Measurements from ENCODE around the gene NR2F1-AS1. TPM values are rescaled to one million over a fixed set of nuclear protein-coding genes. Genes with fewer than 3 reads are reported as not detected.
"Not testable (repeated sequence)": the region's sequence is repeated elsewhere in the genome, so short reads cannot be mapped to it uniquely, and the experiment has no call there.

NR2F1-AS1 gene
- total and polyA plus RNA-seq, 5 donors: 7.8 to 13.2 (median 10.9) TPM

DNA sequence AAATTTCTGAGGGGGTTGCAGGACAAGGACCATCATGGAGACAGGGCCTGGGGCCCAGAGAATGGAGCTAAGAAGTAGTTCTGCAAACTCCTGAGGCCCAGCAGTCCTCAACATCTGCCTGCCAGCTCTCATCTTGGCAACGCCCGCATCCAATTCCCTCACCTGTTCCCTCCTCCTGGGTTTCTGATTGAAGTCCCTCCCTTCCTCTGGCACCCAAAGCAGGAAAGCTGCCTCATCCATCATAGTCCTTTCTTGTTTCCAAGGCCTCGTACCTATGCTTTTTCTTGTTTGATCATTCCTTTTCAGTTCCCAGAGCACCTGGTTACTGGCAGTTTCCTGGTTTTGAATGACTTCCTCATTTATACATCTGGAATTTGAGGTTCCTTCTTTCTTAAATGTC, 181.3 kb downstream of the NR2F1-AS1 start:
- no peak for DNase-seq
- H3K9me3 ChIP-seq (ENCODE audit: control insufficient read depth, low read length): no peaks in the 10 kb centered on the region
- no peak overlapping the region for H3K27ac ChIP-seq (ENCODE audit: low read length)
- no peak for ATAC-seq
- no peak overlapping the region for H3K4me3 ChIP-seq (ENCODE audit: low read length)
- no peaks in the 10 kb centered on the region for H3K4me1 ChIP-seq (ENCODE audit: control insufficient read depth, insufficient read depth, low read length)
- WGBS: 78% methylated on average over 3 of the region's 3 CpGs
- intact Hi-C loops (cut with DNase I): no loop called here
- no peaks in the 10 kb centered on the region for H3K27me3 ChIP-seq (ENCODE audit: control insufficient read depth, insufficient read depth)

DNA sequence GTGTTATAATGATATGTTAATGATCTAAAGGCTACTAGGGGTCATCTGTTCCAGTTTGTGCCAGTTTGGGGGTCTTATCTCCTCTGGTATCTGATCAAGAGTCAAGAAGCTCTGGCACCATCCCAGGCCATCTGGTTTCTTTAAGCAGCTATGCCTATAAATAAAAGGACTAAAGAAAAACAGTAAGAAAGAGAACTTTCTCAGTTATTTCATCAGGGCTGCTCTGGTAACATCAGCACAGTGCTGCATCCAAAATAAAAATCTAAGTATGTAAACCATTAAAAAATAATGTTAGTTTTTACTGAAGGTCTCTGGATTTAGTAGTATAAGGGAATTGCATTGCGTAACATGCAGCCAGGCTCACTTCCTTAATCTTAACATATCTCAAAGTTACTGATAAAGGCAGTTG, 185.0 kb downstream of the NR2F1-AS1 start:
- DNase-seq (no peak), ATAC-seq (no peak)
- Histone ChIP-seq H3K9me3 (ENCODE audit: control insufficient read depth, low read length) (no peaks in the 10 kb centered on the region), H3K27me3 (ENCODE audit: control insufficient read depth, insufficient read depth) (no peaks in the 10 kb centered on the region), H3K4me3 (ENCODE audit: low read length) (no peak overlapping the region), H3K27ac (ENCODE audit: low read length) (no peak overlapping the region), H3K4me1 (ENCODE audit: control insufficient read depth, insufficient read depth, low read length) (no peaks in the 10 kb centered on the region)
- 83% methylated on average over 1 of the region's 1 CpG for WGBS
- intact Hi-C loops (cut with DNase I): no loop called here

DNA sequence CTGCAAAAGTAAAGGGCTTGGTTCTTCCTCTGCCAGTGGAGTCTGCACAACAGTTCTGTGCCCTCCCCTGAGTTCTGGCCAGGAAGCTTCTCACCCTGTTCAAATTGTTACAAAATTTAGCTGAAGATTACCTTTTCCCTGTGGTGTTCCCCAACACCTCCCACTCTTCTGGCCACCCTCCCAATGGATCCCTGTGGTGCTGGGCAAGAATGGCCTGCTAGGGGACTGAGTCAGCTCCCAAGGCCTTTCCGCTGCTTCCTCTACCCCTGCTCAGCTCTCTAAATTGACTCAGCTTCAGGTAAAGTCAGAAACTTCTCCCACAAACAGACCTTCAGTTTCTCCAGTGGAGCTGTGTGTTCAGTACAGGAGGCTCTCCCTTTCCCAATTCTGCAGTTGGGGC, 186.0 kb downstream of the NR2F1-AS1 start:
- ATAC-seq (no peak), DNase-seq (no peak)
- intact Hi-C loops (cut with DNase I): no loop called here
- Histone ChIP-seq H3K27me3 (ENCODE audit: control insufficient read depth, insufficient read depth) (no peaks in the 10 kb centered on the region), H3K4me1 (ENCODE audit: control insufficient read depth, insufficient read depth, low read length) (no peaks in the 10 kb centered on the region), H3K4me3 (ENCODE audit: low read length) (no peak overlapping the region), H3K27ac (ENCODE audit: low read length) (no peak overlapping the region), H3K9me3 (ENCODE audit: control insufficient read depth, low read length) (no peaks in the 10 kb centered on the region)
- 93% methylated on average over 1 of the region's 1 CpG for WGBS

DNA sequence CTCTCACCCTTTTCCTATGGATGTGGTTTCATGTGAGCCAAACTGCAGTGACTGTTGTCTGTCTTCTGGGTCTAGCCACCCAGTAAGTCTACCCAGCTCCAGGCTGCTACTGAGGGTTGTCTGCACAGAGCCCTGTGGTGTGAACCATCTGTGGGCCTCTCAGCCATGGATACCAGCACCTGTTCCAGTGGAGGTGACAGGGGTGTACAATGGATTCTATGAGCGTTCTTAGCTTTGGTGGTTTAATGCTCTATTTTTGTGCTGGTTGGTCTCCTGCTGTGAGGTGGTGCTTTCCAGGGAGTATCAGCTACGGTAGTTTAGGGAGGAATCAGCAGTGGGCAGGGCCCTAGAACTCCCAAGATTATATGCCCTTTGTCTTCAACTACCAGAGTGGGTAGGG, 186.7 kb downstream of the NR2F1-AS1 start:
- Histone ChIP-seq H3K9me3 (ENCODE audit: control insufficient read depth, low read length) (no peaks in the 10 kb centered on the region), H3K27ac (ENCODE audit: low read length) (no peak overlapping the region), H3K4me3 (ENCODE audit: low read length) (no peak overlapping the region), H3K27me3 (ENCODE audit: control insufficient read depth, insufficient read depth) (no peaks in the 10 kb centered on the region), H3K4me1 (ENCODE audit: control insufficient read depth, insufficient read depth, low read length) (no peaks in the 10 kb centered on the region)
- intact Hi-C loops (cut with DNase I): no loop called here
- DNase-seq (no peak), ATAC-seq (no peak)
- WGBS: 89% methylated on average over 2 of the region's 2 CpGs

DNA sequence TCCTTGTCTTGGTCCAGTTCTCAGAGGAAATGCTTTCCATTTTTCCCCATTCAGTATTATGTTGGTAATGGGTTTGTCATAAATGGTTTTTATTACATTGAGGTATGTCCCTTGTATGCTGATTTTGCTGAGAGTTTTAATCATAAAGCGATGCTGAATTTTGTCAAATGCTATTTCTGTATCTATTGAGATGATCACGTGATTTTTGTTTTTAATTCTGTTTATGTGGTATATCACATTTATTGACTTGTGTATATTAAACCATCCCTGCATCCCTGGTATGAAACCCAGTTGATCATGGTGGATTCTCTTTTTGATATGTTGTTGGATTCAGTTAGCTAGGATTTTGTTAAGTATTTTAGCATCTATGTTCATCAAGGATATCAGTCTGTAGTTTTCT, 189.8 kb downstream of the NR2F1-AS1 start:
- H3K27ac ChIP-seq (ENCODE audit: low read length); H3K4me3 ChIP-seq (ENCODE audit: low read length); H3K9me3 ChIP-seq (ENCODE audit: control insufficient read depth, low read length); ATAC-seq; H3K27me3 ChIP-seq (ENCODE audit: control insufficient read depth, insufficient read depth); DNase-seq; H3K4me1 ChIP-seq (ENCODE audit: control insufficient read depth, insufficient read depth, low read length); intact Hi-C loops (cut with DNase I): not testable (repeated sequence)
- WGBS: 97% methylated on average over 2 of the region's 2 CpGs

DNA sequence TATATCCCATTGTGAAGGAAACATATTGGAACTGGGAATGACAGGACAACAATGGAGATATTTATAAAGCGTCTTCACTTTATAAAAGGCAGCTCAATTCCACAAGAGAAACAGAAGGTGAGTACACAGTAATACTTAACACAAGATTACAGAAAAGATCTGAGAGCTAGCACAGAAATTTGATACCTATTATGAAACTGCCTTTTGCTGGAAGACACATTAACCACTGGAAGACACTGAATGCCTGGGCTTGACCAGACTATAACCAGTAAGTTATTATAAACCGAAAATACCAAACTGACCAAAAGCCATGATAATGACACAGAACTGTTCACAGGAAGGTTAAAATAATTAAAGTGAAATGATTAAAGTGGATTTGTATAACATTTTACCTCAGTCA, 195.4 kb downstream of the NR2F1-AS1 start:
- WGBS: 93% methylated on average over 2 of the region's 2 CpGs
- intact Hi-C loops (cut with DNase I): no loop called here
- DNase-seq: no peak
- H3K27me3 ChIP-seq (ENCODE audit: control insufficient read depth, insufficient read depth): no peaks in the 10 kb centered on the region
- H3K9me3 ChIP-seq (ENCODE audit: control insufficient read depth, low read length): no peaks in the 10 kb centered on the region
- ATAC-seq: no peak
- H3K27ac ChIP-seq (ENCODE audit: low read length): no peak overlapping the region
- H3K4me3 ChIP-seq (ENCODE audit: low read length): no peak overlapping the region
- H3K4me1 ChIP-seq (ENCODE audit: control insufficient read depth, insufficient read depth, low read length): no peaks in the 10 kb centered on the region

DNA sequence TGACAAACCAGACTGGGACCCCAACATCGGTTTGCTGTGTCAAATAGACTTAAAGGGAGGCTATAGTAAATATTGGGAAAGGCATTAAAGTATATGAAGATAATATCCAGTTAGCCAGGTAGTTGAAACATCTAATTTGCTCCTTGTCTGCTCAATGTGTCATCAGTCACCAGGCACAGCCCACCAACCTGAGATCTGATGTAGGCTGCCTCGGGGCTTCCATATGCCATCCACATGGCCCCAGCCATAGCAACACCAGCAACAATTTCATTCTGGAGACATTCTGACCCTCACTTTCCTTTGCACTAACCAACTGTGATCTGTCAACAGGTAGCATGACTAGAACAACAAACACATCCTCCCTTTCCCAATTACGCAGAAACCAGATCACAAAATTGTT, 196.0 kb downstream of the NR2F1-AS1 start:
- 86% methylated on average over 3 of the region's 3 CpGs for WGBS
- no peak for DNase-seq
- intact Hi-C loops (cut with DNase I): no loop called here

DNA sequence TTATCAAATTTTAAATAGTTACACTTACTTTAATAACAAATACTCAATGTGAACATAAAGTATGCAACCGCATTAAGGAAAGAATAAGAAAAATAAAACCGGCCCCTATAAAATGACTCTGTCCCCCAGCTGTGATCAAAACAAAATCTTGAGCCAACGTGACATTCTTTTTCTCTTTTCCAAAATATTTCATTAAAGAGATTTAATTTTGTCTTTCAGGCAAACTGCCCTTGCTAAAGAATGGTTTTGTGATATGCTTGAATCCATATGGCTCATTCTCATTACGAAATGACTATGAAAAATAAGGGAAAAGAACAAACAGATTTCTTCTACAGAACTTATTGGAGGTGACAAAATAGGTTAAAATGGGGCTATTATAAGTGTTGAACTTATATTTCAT, 197.0 kb downstream of the NR2F1-AS1 start:
- WGBS: 84% methylated on average over 4 of the region's 4 CpGs
- no peak for DNase-seq
- Histone ChIP-seq H3K27ac (ENCODE audit: low read length) (no peak overlapping the region), H3K4me1 (ENCODE audit: control insufficient read depth, insufficient read depth, low read length) (no peaks in the 10 kb centered on the region), H3K4me3 (ENCODE audit: low read length) (no peak overlapping the region), H3K9me3 (ENCODE audit: control insufficient read depth, low read length) (no peaks in the 10 kb centered on the region), H3K27me3 (ENCODE audit: control insufficient read depth, insufficient read depth) (no peaks in the 10 kb centered on the region)
- no peak for ATAC-seq
- intact Hi-C loops (cut with DNase I): no loop called here

More for the DNA sequence above, 196.0 kb downstream of the NR2F1-AS1 start:
- Histone ChIP-seq H3K4me1 (ENCODE audit: control insufficient read depth, insufficient read depth, low read length) (no peaks in the 10 kb centered on the region), H3K27me3 (ENCODE audit: control insufficient read depth, insufficient read depth) (no peaks in the 10 kb centered on the region), H3K9me3 (ENCODE audit: control insufficient read depth, low read length) (no peaks in the 10 kb centered on the region), H3K27ac (ENCODE audit: low read length) (no peak overlapping the region), H3K4me3 (ENCODE audit: low read length) (no peak overlapping the region)
- ATAC-seq: no peak

DNA sequence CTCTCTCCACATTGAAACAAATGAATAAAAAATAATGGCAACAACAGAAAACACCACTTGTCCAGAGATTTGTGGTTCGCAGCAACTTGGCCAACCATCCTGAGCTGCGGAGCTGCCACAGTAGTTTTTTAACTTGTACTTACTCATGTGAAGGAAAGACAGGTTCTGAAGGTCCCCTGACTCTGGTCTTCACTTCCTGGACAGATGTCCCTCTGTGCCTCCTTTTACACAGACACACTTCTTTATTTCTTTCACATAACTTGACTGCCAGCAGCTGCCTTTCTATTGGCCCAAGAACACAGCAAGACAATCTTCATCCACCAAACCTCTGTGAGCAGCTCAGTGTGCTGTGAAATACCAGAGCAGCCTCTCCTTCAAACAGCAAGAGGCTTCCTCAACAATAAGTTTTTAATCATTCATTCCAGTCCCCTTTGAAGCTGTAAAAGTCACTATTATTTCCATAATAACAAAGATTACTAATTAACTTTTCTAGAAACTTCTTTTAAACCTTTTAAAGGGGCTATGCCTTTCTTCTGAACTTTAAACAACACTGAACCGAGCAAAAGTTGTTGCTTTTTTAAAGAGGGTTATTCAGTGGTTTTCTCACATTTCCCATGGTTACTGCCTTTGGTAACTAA, 198.7 kb downstream of the NR2F1-AS1 start:
- Histone ChIP-seq H3K4me3 (ENCODE audit: low read length) (no peak overlapping the region), H3K27me3 (ENCODE audit: control insufficient read depth, insufficient read depth) (no peaks in the 10 kb centered on the region), H3K4me1 (ENCODE audit: control insufficient read depth, insufficient read depth, low read length) (no peaks in the 10 kb centered on the region), H3K27ac (ENCODE audit: low read length) (no peak overlapping the region), H3K9me3 (ENCODE audit: control insufficient read depth, low read length) (no peaks in the 10 kb centered on the region)
- DNase-seq (no peak), ATAC-seq (no peak)
- intact Hi-C loops (cut with DNase I): no loop called here
- 77% methylated on average over 3 of the region's 3 CpGs for WGBS

DNA sequence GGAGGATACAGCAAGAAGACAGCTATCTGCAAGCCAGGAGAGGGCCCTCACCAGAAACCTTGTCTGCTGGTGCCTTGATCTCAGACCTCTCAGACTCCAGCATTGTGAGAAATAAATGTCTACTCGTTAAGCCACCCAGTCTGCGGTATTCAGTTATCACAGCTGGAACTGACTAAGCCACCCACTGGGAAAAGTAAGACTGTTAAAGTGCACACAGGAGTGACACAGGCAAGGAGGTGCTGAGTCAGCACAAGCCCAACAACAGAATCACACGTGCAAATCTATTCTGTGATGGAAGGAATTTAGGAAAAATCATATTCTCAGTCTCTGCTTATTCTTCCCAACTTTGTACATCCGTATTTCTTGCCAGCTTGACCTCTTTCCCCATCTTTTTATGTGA, 200.0 kb downstream of the NR2F1-AS1 start:
- ATAC-seq (no peak), DNase-seq (no peak)
- no peaks in the 10 kb centered on the region for H3K4me1 ChIP-seq (ENCODE audit: control insufficient read depth, insufficient read depth, low read length)
- intact Hi-C loops (cut with DNase I): no loop called here
- no peak overlapping the region for H3K27ac ChIP-seq (ENCODE audit: low read length)
- WGBS: 79% methylated on average over 4 of the region's 4 CpGs
- H3K4me3 ChIP-seq (ENCODE audit: low read length): no peak overlapping the region
- H3K9me3 ChIP-seq (ENCODE audit: control insufficient read depth, low read length): no peaks in the 10 kb centered on the region
- H3K27me3 ChIP-seq (ENCODE audit: control insufficient read depth, insufficient read depth): no peaks in the 10 kb centered on the region

DNA sequence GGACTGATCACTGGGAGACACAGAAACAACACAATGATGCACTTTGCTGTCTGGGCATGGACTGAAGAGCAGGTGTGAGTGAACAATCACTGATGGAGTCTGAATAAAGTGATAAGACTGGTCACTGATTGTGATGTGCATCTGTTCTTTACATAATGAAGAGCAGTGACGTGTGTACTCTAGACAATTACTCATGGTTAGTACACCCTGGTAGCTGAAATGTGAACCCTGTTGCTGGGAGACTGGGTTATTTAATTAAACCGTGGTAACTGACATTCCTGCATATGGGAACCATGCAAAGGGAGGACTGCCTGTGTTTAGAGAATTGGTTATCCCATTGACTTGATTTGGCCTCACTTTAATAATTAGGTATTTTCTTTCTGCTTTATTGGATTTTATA, 202.9 kb downstream of the NR2F1-AS1 start:
- ATAC-seq: no peak
- WGBS: 67% methylated on average over 2 of the region's 2 CpGs
- no peak overlapping the region for H3K4me3 ChIP-seq (ENCODE audit: low read length)

DNA sequence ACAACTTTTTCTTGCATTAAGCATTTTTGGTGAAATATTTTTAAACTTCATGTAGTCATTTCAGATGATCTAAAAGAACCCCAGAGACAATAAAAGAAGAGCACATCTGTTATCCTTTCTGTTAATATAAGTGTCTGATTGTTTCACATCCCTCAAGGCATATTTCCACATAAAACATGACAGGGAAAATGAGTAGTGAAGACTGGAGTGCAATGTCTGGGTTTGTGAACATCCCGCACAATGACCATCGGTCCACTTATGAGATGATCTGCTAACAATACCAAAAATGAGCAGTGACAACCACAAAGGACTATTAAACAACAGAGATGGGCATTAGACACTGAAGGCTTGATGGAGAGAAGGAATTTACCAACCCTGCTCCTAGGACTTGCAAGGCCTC, 209.1 kb downstream of the NR2F1-AS1 start:
- Histone ChIP-seq H3K9me3 (ENCODE audit: control insufficient read depth, low read length) (no peaks in the 10 kb centered on the region), H3K4me1 (ENCODE audit: control insufficient read depth, insufficient read depth, low read length) (no peaks in the 10 kb centered on the region), H3K4me3 (ENCODE audit: low read length) (no peak overlapping the region), H3K27ac (ENCODE audit: low read length) (no peak overlapping the region), H3K27me3 (ENCODE audit: control insufficient read depth, insufficient read depth) (no peaks in the 10 kb centered on the region)
- no peak for ATAC-seq
- no peak for DNase-seq
- WGBS: 94% methylated on average over 2 of the region's 2 CpGs
- intact Hi-C loops (cut with DNase I): no loop called here

More for the DNA sequence above, 202.9 kb downstream of the NR2F1-AS1 start:
- Histone ChIP-seq H3K4me1 (ENCODE audit: control insufficient read depth, insufficient read depth, low read length) (no peaks in the 10 kb centered on the region), H3K27me3 (ENCODE audit: control insufficient read depth, insufficient read depth) (no peaks in the 10 kb centered on the region), H3K27ac (ENCODE audit: low read length) (no peak overlapping the region), H3K9me3 (ENCODE audit: control insufficient read depth, low read length) (no peaks in the 10 kb centered on the region)
- DNase-seq: no peak
- intact Hi-C loops (cut with DNase I): no loop called here

Data from right cardiac atrium (tissue), 5 donors.